Astrocyte of the spinal cord (primary cell): ENCODE data around the gene GABRD.

Experiments
- DNase-seq: peaks from one replicate; pipeline ENCODE4 v3.0.0; 2011; ENCODE audit warnings: low read depth, low spot score
- H3K4me3 ChIP-seq: 2 replicates; pipeline ENCODE4 v1.5.1; 2011; ENCODE audit warnings: low read depth, mild to moderate bottlenecking, low read length, moderate library complexity
- in situ Hi-C: cut with HindIII; loops from 2 replicates; pipeline ENCODE4 v1.10.0; 2017; ENCODE audit warnings: low sequenced_read_pairs
- TF ChIP-seq, protein P1 (sequence below): IDR thresholded peaks from 2 replicates; pipeline ENCODE4 v1.5.1; 2012; ENCODE audit warnings: low read depth, mild to moderate bottlenecking, low read length, inconsistent platforms

The GABRD gene

GRCh38 chr1:2023187-2023586, 4.0 kb downstream of the GABRD start:
- in situ Hi-C loops, result no loop called here
- no peak overlapping the region for H3K4me3 ChIP-seq
- no peak for DNase-seq
- TF ChIP-seq, protein P1, sequence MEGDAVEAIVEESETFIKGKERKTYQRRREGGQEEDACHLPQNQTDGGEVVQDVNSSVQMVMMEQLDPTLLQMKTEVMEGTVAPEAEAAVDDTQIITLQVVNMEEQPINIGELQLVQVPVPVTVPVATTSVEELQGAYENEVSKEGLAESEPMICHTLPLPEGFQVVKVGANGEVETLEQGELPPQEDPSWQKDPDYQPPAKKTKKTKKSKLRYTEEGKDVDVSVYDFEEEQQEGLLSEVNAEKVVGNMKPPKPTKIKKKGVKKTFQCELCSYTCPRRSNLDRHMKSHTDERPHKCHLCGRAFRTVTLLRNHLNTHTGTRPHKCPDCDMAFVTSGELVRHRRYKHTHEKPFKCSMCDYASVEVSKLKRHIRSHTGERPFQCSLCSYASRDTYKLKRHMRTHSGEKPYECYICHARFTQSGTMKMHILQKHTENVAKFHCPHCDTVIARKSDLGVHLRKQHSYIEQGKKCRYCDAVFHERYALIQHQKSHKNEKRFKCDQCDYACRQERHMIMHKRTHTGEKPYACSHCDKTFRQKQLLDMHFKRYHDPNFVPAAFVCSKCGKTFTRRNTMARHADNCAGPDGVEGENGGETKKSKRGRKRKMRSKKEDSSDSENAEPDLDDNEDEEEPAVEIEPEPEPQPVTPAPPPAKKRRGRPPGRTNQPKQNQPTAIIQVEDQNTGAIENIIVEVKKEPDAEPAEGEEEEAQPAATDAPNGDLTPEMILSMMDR, result no peak

- DNase-seq, result no peak
- no peak overlapping the region for H3K4me3 ChIP-seq
- TF ChIP-seq, protein P1, result no peak
- in situ Hi-C loops, result no loop called here
These were observed 5.3 kb downstream of the GABRD start for GRCh38 chr1:2024451-2024850.

DNA sequence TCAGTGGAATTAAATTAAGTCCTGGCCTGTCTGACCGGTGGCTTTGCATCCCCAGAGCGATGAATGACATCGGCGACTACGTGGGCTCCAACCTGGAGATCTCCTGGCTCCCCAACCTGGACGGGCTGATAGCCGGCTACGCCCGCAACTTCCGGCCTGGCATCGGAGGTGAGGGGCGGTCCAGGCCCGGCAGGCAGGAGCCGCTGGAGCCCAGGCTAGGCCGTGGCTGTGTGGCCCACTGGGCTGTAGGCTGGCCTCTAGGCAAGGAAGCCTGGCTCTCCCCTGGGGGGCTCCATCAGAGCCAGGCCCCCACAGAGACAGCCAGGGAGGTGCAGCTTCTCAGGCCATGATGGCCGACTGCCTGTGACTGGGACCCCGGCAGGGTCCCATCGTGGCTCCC, 5.7 kb downstream of the GABRD start:
- TF ChIP-seq, protein P1, result no peak
- no peak overlapping the region for H3K4me3 ChIP-seq
- in situ Hi-C loops, result no loop called here
- no peak for DNase-seq

- no peak for DNase-seq
These were observed 6.4 kb downstream of the GABRD start for GRCh38 chr1:2025491-2025981.

DNA sequence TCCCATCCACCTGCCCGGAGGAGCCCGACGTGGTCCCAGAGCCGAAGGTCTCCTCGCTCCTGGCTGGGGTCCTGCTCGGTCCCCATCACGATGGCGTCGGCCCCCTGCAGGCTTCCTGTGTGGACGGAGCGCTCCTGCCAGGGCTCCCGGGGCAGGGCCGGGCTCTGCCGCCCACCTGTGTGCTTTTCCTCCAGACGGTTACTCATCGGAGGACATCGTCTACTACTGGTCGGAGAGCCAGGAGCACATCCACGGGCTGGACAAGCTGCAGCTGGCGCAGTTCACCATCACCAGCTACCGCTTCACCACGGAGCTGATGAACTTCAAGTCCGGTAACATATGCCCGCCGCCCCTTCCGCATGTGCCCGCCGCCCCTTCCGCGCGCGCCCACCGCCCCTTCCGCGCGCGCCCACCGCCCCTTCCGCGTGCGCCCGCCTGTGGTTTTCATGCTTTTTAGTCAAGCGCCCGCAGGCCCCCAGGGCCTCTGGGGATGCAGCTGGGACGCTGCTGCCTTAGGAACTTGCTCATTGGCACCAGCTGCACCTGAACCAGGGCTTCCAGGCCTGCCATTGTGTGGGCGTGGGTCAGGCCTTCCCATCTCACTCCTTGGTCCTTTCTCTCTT, 8.9 kb downstream of the GABRD start:
- no peak for DNase-seq
- H3K4me3 ChIP-seq, result no peak overlapping the region
- TF ChIP-seq, protein P1, result no peak
- in situ Hi-C loops, result no loop called here

More at GRCh38 chr1:2025491-2025981, 6.4 kb downstream of the GABRD start:
- H3K4me3 ChIP-seq, result no peak overlapping the region
- in situ Hi-C loops, result no loop called here
- TF ChIP-seq, protein P1, result no peak

GRCh38 chr1:2028870-2029560, 9.9 kb downstream of the GABRD start:
- H3K4me3 ChIP-seq, result no peak overlapping the region
- DNase-seq, result no peak
- TF ChIP-seq, protein P1, result no peak
- in situ Hi-C loops, result no loop called here
